DOHH2 (cell line): ENCODE results near the gene EML3.

Source experiments
- H3F3A ChIP-seq: fragments of 200-600 bp; sonication (generic), shearing (Covaris generic); 2 replicates; pipeline ENCODE4 v1.6.0; 2016; ENCODE audit warnings: antibody characterized with exemption, mild to moderate bottlenecking; ENCODE audit not compliant: control insufficient read depth, insufficient read depth
- H3K27ac ChIP-seq: fragments of 200-600 bp; sonication (generic); 2 replicates; pipeline ENCODE4 v1.5.1; 2014; ENCODE audit warnings: low read depth, mild to moderate bottlenecking, low read length, moderate library complexity
- H3K27me3 ChIP-seq: fragments of 200-600 bp; sonication (generic); 2 replicates; pipeline ENCODE4 v1.6.1; 2014; ENCODE audit warnings: mild to moderate bottlenecking, low read length, mixed read lengths; ENCODE audit not compliant: control insufficient read depth
- H3K36me3 ChIP-seq: fragments of 200-600 bp; sonication (generic); 2 replicates; pipeline ENCODE4 v1.6.1; 2014; ENCODE audit warnings: mild to moderate bottlenecking, low read length, moderate library complexity, mixed read lengths; ENCODE audit not compliant: control insufficient read depth
- H3K4me1 ChIP-seq: fragments of 200-600 bp; sonication (generic); 2 replicates; pipeline ENCODE4 v1.6.1; 2014; ENCODE audit warnings: mild to moderate bottlenecking, low read length, mixed read lengths; ENCODE audit not compliant: control insufficient read depth
- H3K4me2 ChIP-seq: fragments of 200-600 bp; sonication (generic); 2 replicates; pipeline ENCODE4 v1.6.0; 2014; ENCODE audit warnings: mild to moderate bottlenecking, low read length, moderate library complexity
- H3K4me3 ChIP-seq: fragments of 200-600 bp; sonication (generic); 2 replicates; pipeline ENCODE4 v1.5.1; 2014; ENCODE audit warnings: mild to moderate bottlenecking, low read length, mixed read lengths
- H3K79me2 ChIP-seq: fragments of 200-600 bp; sonication (generic); 2 replicates; pipeline ENCODE4 v1.6.1; 2014; ENCODE audit warnings: mild to moderate bottlenecking, low read length, mixed read lengths; ENCODE audit not compliant: control insufficient read depth
- H3K9me2 ChIP-seq: fragments of 200-600 bp; sonication (generic); replicated peaks from 2 replicates; pipeline ENCODE4 v1.6.1; 2014; ENCODE audit warnings: mild to moderate bottlenecking, low read length, mixed read lengths; ENCODE audit not compliant: control insufficient read depth
- H3K9me3 ChIP-seq: fragments of 200-600 bp; sonication (generic); 2 replicates; pipeline ENCODE4 v1.6.1; 2014; ENCODE audit warnings: antibody characterized with exemption, low read length, mixed read lengths; ENCODE audit not compliant: control insufficient read depth, insufficient read depth
- H4K20me1 ChIP-seq: fragments of 200-600 bp; sonication (generic); 2 replicates; pipeline ENCODE4 v1.6.0; 2014; ENCODE audit warnings: low read depth, mild to moderate bottlenecking, antibody characterized with exemption, low read length, moderate library complexity; ENCODE audit not compliant: control insufficient read depth, insufficient read depth
- EZH2phosphoT487 ChIP-seq: fragments of 200-600 bp; sonication (generic); IDR thresholded peaks from 2 replicates; pipeline ENCODE4 v1.6.1; 2017; ENCODE audit warnings: borderline replicate concordance, mild to moderate bottlenecking, antibody characterized with exemption, low read length, moderate library complexity, mixed read lengths
- TF ChIP-seq, protein P1 (sequence below): fragments of 200-600 bp; sonication (generic); IDR thresholded peaks from one replicate; pipeline ENCODE4 v1.5.1; 2014; ENCODE audit warnings: antibody characterized with exemption, mild to moderate bottlenecking, low read depth, low read length; ENCODE audit not compliant: poor library complexity, severe bottlenecking

Gene EML3

DNA sequence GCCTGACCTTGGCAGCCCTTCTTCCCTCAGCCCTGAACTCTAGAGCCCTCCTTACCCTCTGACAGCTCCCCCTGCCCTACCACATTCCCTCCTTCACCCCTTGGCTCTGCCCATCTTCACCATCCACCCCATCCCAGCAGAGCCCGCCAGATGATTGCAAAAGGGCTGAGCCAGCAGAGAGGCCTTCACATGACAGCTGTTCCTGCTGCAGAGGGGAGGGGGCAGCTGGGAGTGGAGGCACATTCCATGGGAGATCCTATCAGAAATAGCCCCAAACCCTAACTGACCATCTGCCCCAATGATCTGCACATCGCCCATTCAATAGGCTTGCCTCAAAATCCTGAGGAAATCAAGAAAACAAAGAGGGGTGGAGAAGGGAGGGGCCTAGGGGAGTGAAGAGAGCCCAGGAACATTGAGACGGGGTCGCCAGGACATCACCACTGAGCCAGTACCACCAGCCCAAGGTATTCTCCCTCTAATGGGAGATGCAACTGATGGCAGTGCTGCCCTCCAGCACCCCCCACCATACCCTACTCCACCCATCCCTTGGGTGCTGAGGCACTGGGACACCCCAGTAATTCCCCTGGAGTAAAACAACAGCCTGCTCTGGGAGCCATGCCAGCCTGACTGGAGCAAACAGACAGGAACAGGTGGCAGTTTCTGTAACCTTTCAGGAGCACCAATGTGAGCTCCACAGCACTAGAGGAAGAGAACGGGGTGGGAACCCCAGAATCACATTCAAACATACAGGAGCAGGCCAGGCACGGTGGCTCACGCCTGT lies 58.0 kb downstream of the EML3 start:
- H3K79me2 ChIP-seq, result no peaks in the 10 kb centered on the region
- H4K20me1 ChIP-seq, result peaks cover 8% of the 10 kb centered on the region; the same call in 1 of the 2 replicates
- peaks cover 70% of the 10 kb centered on the region for H3K4me1 ChIP-seq
- peaks cover 5% of the 10 kb centered on the region for H3K27me3 ChIP-seq
- no peak overlapping the region for H3K4me3 ChIP-seq
- H3K9me2 ChIP-seq, result no peaks in the 10 kb centered on the region
- peaks cover 33% of the 10 kb centered on the region for H3F3A ChIP-seq
- H3K9me3 ChIP-seq, result no peaks in the 10 kb centered on the region
- TF ChIP-seq EZH2phosphoT487, result no peak
- TF ChIP-seq, protein P1, sequence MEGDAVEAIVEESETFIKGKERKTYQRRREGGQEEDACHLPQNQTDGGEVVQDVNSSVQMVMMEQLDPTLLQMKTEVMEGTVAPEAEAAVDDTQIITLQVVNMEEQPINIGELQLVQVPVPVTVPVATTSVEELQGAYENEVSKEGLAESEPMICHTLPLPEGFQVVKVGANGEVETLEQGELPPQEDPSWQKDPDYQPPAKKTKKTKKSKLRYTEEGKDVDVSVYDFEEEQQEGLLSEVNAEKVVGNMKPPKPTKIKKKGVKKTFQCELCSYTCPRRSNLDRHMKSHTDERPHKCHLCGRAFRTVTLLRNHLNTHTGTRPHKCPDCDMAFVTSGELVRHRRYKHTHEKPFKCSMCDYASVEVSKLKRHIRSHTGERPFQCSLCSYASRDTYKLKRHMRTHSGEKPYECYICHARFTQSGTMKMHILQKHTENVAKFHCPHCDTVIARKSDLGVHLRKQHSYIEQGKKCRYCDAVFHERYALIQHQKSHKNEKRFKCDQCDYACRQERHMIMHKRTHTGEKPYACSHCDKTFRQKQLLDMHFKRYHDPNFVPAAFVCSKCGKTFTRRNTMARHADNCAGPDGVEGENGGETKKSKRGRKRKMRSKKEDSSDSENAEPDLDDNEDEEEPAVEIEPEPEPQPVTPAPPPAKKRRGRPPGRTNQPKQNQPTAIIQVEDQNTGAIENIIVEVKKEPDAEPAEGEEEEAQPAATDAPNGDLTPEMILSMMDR, result no peak
- no peak overlapping the region for H3K4me2 ChIP-seq
- no peak overlapping the region for H3K27ac ChIP-seq
- H3K36me3 ChIP-seq, result peaks cover 50% of the 10 kb centered on the region

DNA sequence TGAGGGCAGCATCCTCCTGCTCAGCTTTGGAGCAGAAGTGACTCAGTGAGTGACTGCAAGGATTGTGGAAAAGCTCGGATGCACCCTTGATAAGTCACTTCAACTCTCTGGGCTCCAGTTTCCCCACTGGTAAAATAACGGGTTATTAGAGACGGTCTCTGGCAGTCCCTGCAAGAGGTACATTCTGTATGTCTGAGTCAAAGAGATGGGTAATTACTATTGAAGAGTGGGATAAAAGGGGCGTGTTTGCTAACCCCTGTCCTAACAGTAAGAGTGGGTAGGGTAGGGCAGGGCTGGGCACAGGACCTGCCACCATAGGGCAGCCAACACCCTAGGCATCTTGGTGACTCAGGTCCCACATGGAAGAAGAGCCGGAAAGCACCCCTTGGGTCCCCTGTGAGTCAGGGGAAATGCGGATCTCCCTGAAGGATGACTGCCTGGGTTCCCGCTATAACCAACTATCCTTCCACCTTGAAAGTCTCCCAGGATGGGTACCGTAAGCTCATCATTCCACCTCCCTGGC lies 58.7 kb downstream of the EML3 start:
- no peaks in the 10 kb centered on the region for H3K79me2 ChIP-seq
- H3K27ac ChIP-seq, result no peak overlapping the region
- H3K9me2 ChIP-seq, result no peaks in the 10 kb centered on the region
- peaks cover 7% of the 10 kb centered on the region for H3K27me3 ChIP-seq
- peaks cover 43% of the 10 kb centered on the region for H3K36me3 ChIP-seq
- H4K20me1 ChIP-seq, result peaks cover 8% of the 10 kb centered on the region; the same call in 1 of the 2 replicates
- H3K4me1 ChIP-seq, result peaks cover 63% of the 10 kb centered on the region
- no peaks in the 10 kb centered on the region for H3K9me3 ChIP-seq
- H3K4me2 ChIP-seq, result no peak overlapping the region
- H3F3A ChIP-seq, result peaks cover 26% of the 10 kb centered on the region
- TF ChIP-seq, protein P1, result no peak
- TF ChIP-seq EZH2phosphoT487, result no peak
- H3K4me3 ChIP-seq, result no peak overlapping the region

DNA sequence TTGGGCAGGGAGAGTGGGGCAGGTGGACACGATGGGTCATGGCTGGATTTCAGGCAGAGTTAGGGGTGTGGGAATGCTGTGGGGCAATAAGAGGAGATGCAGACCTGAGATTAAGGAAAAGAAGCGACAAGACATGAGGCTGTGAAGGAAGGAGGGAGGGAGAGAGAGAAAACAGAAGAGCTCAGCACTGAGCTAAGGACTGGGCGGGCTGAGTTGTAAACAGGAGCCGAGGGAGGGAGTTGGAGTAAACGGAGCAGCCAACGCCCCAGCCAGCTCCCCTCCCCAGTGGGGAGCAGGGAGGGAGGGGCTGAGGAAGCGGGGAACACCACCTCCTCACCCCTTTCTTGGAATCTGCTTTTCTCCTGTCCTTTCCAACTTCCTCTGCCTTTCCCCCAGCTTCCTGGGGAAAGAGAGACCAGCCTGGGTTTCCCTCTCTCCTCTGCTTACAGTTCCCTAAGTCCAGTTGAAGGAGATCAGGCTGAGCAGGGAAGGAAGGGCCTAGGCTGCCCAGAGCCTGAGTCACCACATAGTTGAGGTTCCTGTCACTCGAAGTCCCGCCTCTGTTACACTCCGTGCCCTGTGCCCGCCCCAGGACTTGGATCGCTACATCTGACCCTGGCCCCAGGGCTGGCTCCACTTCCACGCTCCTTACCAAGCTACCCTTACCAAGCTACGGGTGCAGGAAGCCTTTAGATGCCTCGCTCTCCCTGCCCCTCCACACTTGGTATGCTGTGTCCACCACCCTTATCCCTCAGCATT lies 59.3 kb downstream of the EML3 start:
- H4K20me1 ChIP-seq, result peaks cover 8% of the 10 kb centered on the region; the same call in 1 of the 2 replicates
- no peak overlapping the region for H3K4me2 ChIP-seq
- H3K4me1 ChIP-seq, result peaks cover 57% of the 10 kb centered on the region
- TF ChIP-seq EZH2phosphoT487, result no peak
- H3K9me3 ChIP-seq, result no peaks in the 10 kb centered on the region
- no peaks in the 10 kb centered on the region for H3K79me2 ChIP-seq
- H3K4me3 ChIP-seq, result no peak overlapping the region
- peaks cover 11% of the 10 kb centered on the region for H3K27me3 ChIP-seq
- no peak overlapping the region for H3K27ac ChIP-seq
- peaks cover 20% of the 10 kb centered on the region for H3F3A ChIP-seq
- H3K36me3 ChIP-seq, result peaks cover 37% of the 10 kb centered on the region
- H3K9me2 ChIP-seq, result no peaks in the 10 kb centered on the region
